ENCODE results near the gene LRRC43.

LRRC43 gene

GRCh38 chr12:122182887-122183587 lies at the start of gene LRRC43:
TSS of gene LRRC43 (plus strand) at chr12:122183123. CDS start at chr12:122183145, 22 bp downstream.
- DNase-seq: no peak

GRCh38 chr12:122133192-122133950 lies 49.6 kb upstream of the LRRC43 start:
- no peak for DNase-seq

- DNase-seq: no peak
These were observed 47.4 kb upstream of the LRRC43 start for GRCh38 chr12:122135437-122136031.

- DNase-seq: no peak
These were observed 45.7 kb upstream of the LRRC43 start for GRCh38 chr12:122137229-122137628.

- DNase-seq: no peak
These were observed 45.2 kb upstream of the LRRC43 start for GRCh38 chr12:122137681-122138080.

- DNase-seq: no peak
These were observed 44.7 kb upstream of the LRRC43 start for GRCh38 chr12:122138181-122138580.

- DNase-seq: no peak
These were observed 44.3 kb upstream of the LRRC43 start for GRCh38 chr12:122138616-122139015.

- DNase-seq: no peak
These were observed 43.7 kb upstream of the LRRC43 start for GRCh38 chr12:122139266-122139665.

GRCh38 chr12:122139941-122140340 lies 43.0 kb upstream of the LRRC43 start:
- DNase-seq: no peak

- no peak for DNase-seq
These were observed 42.3 kb upstream of the LRRC43 start for GRCh38 chr12:122140467-122141257.

GRCh38 chr12:122141911-122142725 lies 40.8 kb upstream of the LRRC43 start:
- DNase-seq: no peak

GRCh38 chr12:122142857-122143256 lies 40.1 kb upstream of the LRRC43 start:
- no peak for DNase-seq

GRCh38 chr12:122144885-122145284 lies 38.0 kb upstream of the LRRC43 start:
- DNase-seq: no peak

- no peak for DNase-seq
These were observed 37.2 kb upstream of the LRRC43 start for GRCh38 chr12:122145505-122146330.

GRCh38 chr12:122147514-122148290 lies 35.2 kb upstream of the LRRC43 start:
- DNase-seq: no peak

GRCh38 chr12:122148657-122149056 lies 34.3 kb upstream of the LRRC43 start:
- no peak for DNase-seq

- DNase-seq: no peak
These were observed 32.7 kb upstream of the LRRC43 start for GRCh38 chr12:122150127-122150681.

GRCh38 chr12:122152754-122153153 lies 30.2 kb upstream of the LRRC43 start:
- DNase-seq: no peak

- no peak for DNase-seq
These were observed 27.2 kb upstream of the LRRC43 start for GRCh38 chr12:122155705-122156104.

GRCh38 chr12:122158700-122159285 lies 24.1 kb upstream of the LRRC43 start:
- DNase-seq: no peak
